HG03135 (cell line): ENCODE measurements around the gene PPP1R14C.
"Not testable (repeated sequence)": the region's sequence is repeated elsewhere in the genome, so short reads cannot be mapped to it uniquely, and the experiment has no call there.

Experiments used
- ATAC-seq: cut with Tn5 transposase; IDR thresholded peaks from one replicate; pipeline ENCODE4 v1.9.1; 2021; ENCODE audit warnings: mild to moderate bottlenecking, moderate library complexity; ENCODE audit not compliant: unreplicated experiment

PPP1R14C gene

GRCh38 chr6:150212778-150213177 is 69.9 kb downstream of the PPP1R14C start:
- no peak for ATAC-seq

GRCh38 chr6:150213301-150213700 is 70.5 kb downstream of the PPP1R14C start:
- ATAC-seq: no peak

GRCh38 chr6:150214310-150214709 is 71.5 kb downstream of the PPP1R14C start:
- no peak for ATAC-seq

- ATAC-seq: no peak
Measured at GRCh38 chr6:150220634-150221551, 78.0 kb downstream of the PPP1R14C start.

- ATAC-seq: no peak
Measured at GRCh38 chr6:150224820-150225219, 82.0 kb downstream of the PPP1R14C start.

- no peak for ATAC-seq
Measured at GRCh38 chr6:150227281-150227680, 84.4 kb downstream of the PPP1R14C start.

- ATAC-seq: no peak
Measured at GRCh38 chr6:150228072-150228733, 85.4 kb downstream of the PPP1R14C start.

- no peak for ATAC-seq
Measured at GRCh38 chr6:150229436-150230163, 86.8 kb downstream of the PPP1R14C start.

GRCh38 chr6:150230164-150230561 is 87.3 kb downstream of the PPP1R14C start:
- ATAC-seq: no peak

GRCh38 chr6:150230832-150231524 is 88.1 kb downstream of the PPP1R14C start:
- no peak for ATAC-seq

GRCh38 chr6:150231525-150231850 is 88.6 kb downstream of the PPP1R14C start:
- ATAC-seq: no peak

- no peak for ATAC-seq
Measured at GRCh38 chr6:150233843-150234269, 91.0 kb downstream of the PPP1R14C start.

- no peak for ATAC-seq
Measured at GRCh38 chr6:150235218-150235617, 92.4 kb downstream of the PPP1R14C start.

- no peak for ATAC-seq
Measured at GRCh38 chr6:150236114-150236513, 93.3 kb downstream of the PPP1R14C start.

GRCh38 chr6:150236544-150236943 is 93.7 kb downstream of the PPP1R14C start:
- ATAC-seq: no peak

GRCh38 chr6:150237626-150238025 is 94.8 kb downstream of the PPP1R14C start:
- no peak for ATAC-seq

- ATAC-seq: no peak
Measured at GRCh38 chr6:150238336-150238741, 95.5 kb downstream of the PPP1R14C start.

- ATAC-seq: no peak
Measured at GRCh38 chr6:150238846-150239407, 96.1 kb downstream of the PPP1R14C start.

- not testable (repeated sequence) for ATAC-seq
Measured at GRCh38 chr6:150241756-150242155, 98.9 kb downstream of the PPP1R14C start.

GRCh38 chr6:150243620-150244314 is 100.9 kb downstream of the PPP1R14C start:
- no peak for ATAC-seq
